Measurements from ENCODE around the gene HDHD2.
A peak's percentile ranks its signal among the peaks of the same experiment; 100 is the strongest.
"Not testable (repeated sequence)": the region's sequence is repeated elsewhere in the genome, so short reads cannot be mapped to it uniquely, and the experiment has no call there.

Gene HDHD2

GRCh38 chr18:47150029-47150823 is at the start of gene HDHD2:
Gene HDHD2 (minus strand): TSS chr18:47150500. CDS start chr18:47136439, 14,061 bp downstream.
- peak within 1 kb of the TSS; percentile 95 for H2AFZ ChIP-seq (ENCODE audit: low read length)
- H3F3A ChIP-seq (ENCODE audit: low read depth) = no peaks in the 10 kb centered on the region
- TF ChIP-seq CTCF (conservative IDR thresholded peaks at IDR 0.05; ENCODE audit: low read length) = no peak; the same call in 1 of the 2 replicates
- no peak for TF ChIP-seq EZH2phosphoT487 (IDR thresholded peaks at IDR 0.05; ENCODE audit: borderline replicate concordance)
- H3K27me3 ChIP-seq (ENCODE audit: insufficient read depth, low read length, poor library complexity, severe bottlenecking) = no peaks in the 10 kb centered on the region
- peaks cover 19% of the 10 kb centered on the region; the same call in 1 of the 2 replicates for H3K36me3 ChIP-seq (ENCODE audit: insufficient read depth, low read length)
- H3K4me1 ChIP-seq (ENCODE audit: insufficient read depth, low read length, poor library complexity, severe bottlenecking) = peaks cover 39% of the 10 kb centered on the region
- peak within 1 kb of the TSS; percentile 92 for H3K4me2 ChIP-seq (ENCODE audit: low read depth, low read length, poor library complexity, severe bottlenecking)
- no peaks in the 10 kb centered on the region for H3K9me2 ChIP-seq (replicated peaks; ENCODE audit: low read depth, low read length)
- peaks cover 2% of the 10 kb centered on the region for H4K20me1 ChIP-seq (ENCODE audit: insufficient read depth, low read length, poor library complexity, severe bottlenecking)
- no peaks in the 10 kb centered on the region for H3K9me3 ChIP-seq (ENCODE audit: insufficient read depth, low read depth, low read length)
- peaks cover 48% of the 10 kb centered on the region for H3K79me2 ChIP-seq (ENCODE audit: insufficient read depth, low read length)
- peak within 1 kb of the TSS; percentile 87 for H3K4me3 ChIP-seq (ENCODE audit: low read length, poor library complexity, severe bottlenecking)
- H3K9ac ChIP-seq (ENCODE audit: low read depth, low read length, poor library complexity, severe bottlenecking) = peak within 1 kb of the TSS; percentile 82

- H3K4me1 ChIP-seq (ENCODE audit: insufficient read depth, low read length, poor library complexity, severe bottlenecking); H3K9me3 ChIP-seq (ENCODE audit: insufficient read depth, low read depth, low read length); H3F3A ChIP-seq (ENCODE audit: low read depth); H3K9me2 ChIP-seq (replicated peaks; ENCODE audit: low read depth, low read length); H4K20me1 ChIP-seq (ENCODE audit: insufficient read depth, low read length, poor library complexity, severe bottlenecking); H3K4me3 ChIP-seq (ENCODE audit: low read length, poor library complexity, severe bottlenecking); H3K9ac ChIP-seq (ENCODE audit: low read depth, low read length, poor library complexity, severe bottlenecking); H3K27me3 ChIP-seq (ENCODE audit: insufficient read depth, low read length, poor library complexity, severe bottlenecking); H3K79me2 ChIP-seq (ENCODE audit: insufficient read depth, low read length); H3K36me3 ChIP-seq (ENCODE audit: insufficient read depth, low read length); H3K4me2 ChIP-seq (ENCODE audit: low read depth, low read length, poor library complexity, severe bottlenecking): not testable (repeated sequence)
- peak overlapping the region; percentile 75 for H2AFZ ChIP-seq (ENCODE audit: low read length)
These were observed 45.7 kb upstream of the HDHD2 start for GRCh38 chr18:47195961-47196360.

DNA sequence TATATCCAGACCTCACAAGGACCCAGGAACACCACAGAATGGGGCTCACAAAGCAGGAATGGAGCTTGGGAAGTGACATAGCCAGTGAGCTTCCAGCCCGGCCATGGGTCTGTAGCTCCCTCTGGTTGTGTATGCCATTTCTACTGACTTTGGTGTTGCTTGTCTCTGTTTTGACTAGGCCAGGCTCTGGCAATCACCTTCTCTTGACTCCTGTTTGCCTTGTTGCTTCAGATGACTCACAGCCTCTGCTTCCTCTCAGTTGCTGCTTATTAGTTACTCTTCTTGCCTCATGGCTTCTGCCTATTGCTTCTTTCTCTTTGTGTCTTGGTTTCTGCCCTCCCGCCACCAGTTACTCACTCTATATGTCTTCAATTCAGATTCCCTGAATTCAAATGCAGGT is 41.7 kb upstream of the HDHD2 start:
- no peak overlapping the region for H2AFZ ChIP-seq (ENCODE audit: low read length)
- no peak overlapping the region for H3K9ac ChIP-seq (ENCODE audit: low read depth, low read length, poor library complexity, severe bottlenecking)
- no peaks in the 10 kb centered on the region for H4K20me1 ChIP-seq (ENCODE audit: insufficient read depth, low read length, poor library complexity, severe bottlenecking)
- H3K4me3 ChIP-seq (ENCODE audit: low read length, poor library complexity, severe bottlenecking) = no peak overlapping the region
- no peaks in the 10 kb centered on the region for H3K79me2 ChIP-seq (ENCODE audit: insufficient read depth, low read length)
- no peaks in the 10 kb centered on the region for H3F3A ChIP-seq (ENCODE audit: low read depth)
- H3K4me2 ChIP-seq (ENCODE audit: low read depth, low read length, poor library complexity, severe bottlenecking) = no peak overlapping the region
- H3K36me3 ChIP-seq (ENCODE audit: insufficient read depth, low read length) = no peaks in the 10 kb centered on the region
- no peak for TF ChIP-seq CTCF (conservative IDR thresholded peaks at IDR 0.05; ENCODE audit: low read length)
- no peak for TF ChIP-seq EZH2phosphoT487 (IDR thresholded peaks at IDR 0.05; ENCODE audit: borderline replicate concordance)
- no peaks in the 10 kb centered on the region for H3K4me1 ChIP-seq (ENCODE audit: insufficient read depth, low read length, poor library complexity, severe bottlenecking)
- H3K9me2 ChIP-seq (replicated peaks; ENCODE audit: low read depth, low read length) = no peaks in the 10 kb centered on the region
- H3K9me3 ChIP-seq (ENCODE audit: insufficient read depth, low read depth, low read length) = no peaks in the 10 kb centered on the region
- no peaks in the 10 kb centered on the region for H3K27me3 ChIP-seq (ENCODE audit: insufficient read depth, low read length, poor library complexity, severe bottlenecking)

GRCh38 chr18:47187721-47188120 is 37.4 kb upstream of the HDHD2 start:
- no peak for TF ChIP-seq EZH2phosphoT487 (IDR thresholded peaks at IDR 0.05; ENCODE audit: borderline replicate concordance)
- TF ChIP-seq CTCF (conservative IDR thresholded peaks at IDR 0.05; ENCODE audit: low read length) = no peak
- H3K4me3 ChIP-seq (ENCODE audit: low read length, poor library complexity, severe bottlenecking) = no peak overlapping the region
- H3K4me1 ChIP-seq (ENCODE audit: insufficient read depth, low read length, poor library complexity, severe bottlenecking) = no peaks in the 10 kb centered on the region
- H2AFZ ChIP-seq (ENCODE audit: low read length) = no peak overlapping the region
- no peaks in the 10 kb centered on the region for H3K27me3 ChIP-seq (ENCODE audit: insufficient read depth, low read length, poor library complexity, severe bottlenecking)
- H3K4me2 ChIP-seq (ENCODE audit: low read depth, low read length, poor library complexity, severe bottlenecking) = no peak overlapping the region
- no peaks in the 10 kb centered on the region for H4K20me1 ChIP-seq (ENCODE audit: insufficient read depth, low read length, poor library complexity, severe bottlenecking)
- no peaks in the 10 kb centered on the region for H3K9me2 ChIP-seq (replicated peaks; ENCODE audit: low read depth, low read length)
- H3K36me3 ChIP-seq (ENCODE audit: insufficient read depth, low read length) = no peaks in the 10 kb centered on the region
- H3K9ac ChIP-seq (ENCODE audit: low read depth, low read length, poor library complexity, severe bottlenecking) = no peak overlapping the region
- peaks cover 12% of the 10 kb centered on the region; the same call in 1 of the 2 replicates for H3K9me3 ChIP-seq (ENCODE audit: insufficient read depth, low read depth, low read length)
- H3K79me2 ChIP-seq (ENCODE audit: insufficient read depth, low read length) = no peaks in the 10 kb centered on the region
- no peaks in the 10 kb centered on the region for H3F3A ChIP-seq (ENCODE audit: low read depth)
